Activated naive CD8-positive, alpha-beta T cell treated with anti-CD3 and anti-CD28 coated beads, Interleukin-2, amount 50 U/mL, for 24 hours (primary cell): ENCODE data around the gene ITPKA.

Experiments used
- ATAC-seq: fragments of 150-1000 bp; cut with Tn5 transposase; one replicate; pipeline ENCODE4 v1.10.0; 2021
- DNase-seq: peaks from one replicate; pipeline ENCODE4 v3.0.0; 2021
- H3K27ac Mint-ChIP-seq: one replicate; pipeline ENCODE4 v1.8.0; 2021; ENCODE audit warnings: mild to moderate bottlenecking, mixed read lengths
- H3K27me3 Mint-ChIP-seq: one replicate; pipeline ENCODE4 v1.8.0; 2021; ENCODE audit warnings: mixed read lengths
- H3K36me3 Mint-ChIP-seq: one replicate; pipeline ENCODE4 v1.8.0; 2021; ENCODE audit warnings: low read depth, mixed read lengths
- H3K4me1 Mint-ChIP-seq: one replicate; pipeline ENCODE4 v1.8.0; 2021; ENCODE audit warnings: mixed read lengths
- H3K4me3 Mint-ChIP-seq: one replicate; pipeline ENCODE4 v1.8.0; 2021; ENCODE audit warnings: mild to moderate bottlenecking, moderate library complexity, mixed read lengths
- H3K9me3 Mint-ChIP-seq: one replicate; pipeline ENCODE4 v1.8.0; 2021; ENCODE audit warnings: mixed read lengths

ITPKA gene

DNA sequence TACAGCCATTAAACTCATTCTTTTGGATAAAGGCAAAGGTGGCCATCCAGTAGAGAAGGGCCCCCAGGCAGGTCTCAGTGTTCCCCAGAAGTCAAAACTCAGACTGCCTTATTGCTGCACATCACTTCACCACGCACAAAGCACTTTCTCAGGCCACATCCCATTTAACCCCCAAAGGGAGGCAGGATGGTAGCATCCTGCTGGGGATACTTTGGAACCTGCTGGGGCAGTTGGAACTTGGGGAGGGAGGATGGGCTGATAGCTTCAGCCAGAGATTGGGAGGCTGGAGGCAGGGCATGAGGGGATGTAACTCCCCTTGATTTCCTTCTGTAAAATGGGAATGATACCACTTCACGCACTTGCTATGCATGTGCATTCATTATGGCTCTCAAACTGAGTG, 5.0 kb downstream of the ITPKA start:
- H3K9me3 Mint-ChIP-seq: no peaks in the 10 kb centered on the region
- ATAC-seq: no peak
- H3K27ac Mint-ChIP-seq: no peak overlapping the region
- no peak for DNase-seq
- peaks cover 26% of the 10 kb centered on the region for H3K4me1 Mint-ChIP-seq
- peaks cover 72% of the 10 kb centered on the region for H3K27me3 Mint-ChIP-seq
- no peak overlapping the region for H3K4me3 Mint-ChIP-seq
- H3K36me3 Mint-ChIP-seq: no peaks in the 10 kb centered on the region

DNA sequence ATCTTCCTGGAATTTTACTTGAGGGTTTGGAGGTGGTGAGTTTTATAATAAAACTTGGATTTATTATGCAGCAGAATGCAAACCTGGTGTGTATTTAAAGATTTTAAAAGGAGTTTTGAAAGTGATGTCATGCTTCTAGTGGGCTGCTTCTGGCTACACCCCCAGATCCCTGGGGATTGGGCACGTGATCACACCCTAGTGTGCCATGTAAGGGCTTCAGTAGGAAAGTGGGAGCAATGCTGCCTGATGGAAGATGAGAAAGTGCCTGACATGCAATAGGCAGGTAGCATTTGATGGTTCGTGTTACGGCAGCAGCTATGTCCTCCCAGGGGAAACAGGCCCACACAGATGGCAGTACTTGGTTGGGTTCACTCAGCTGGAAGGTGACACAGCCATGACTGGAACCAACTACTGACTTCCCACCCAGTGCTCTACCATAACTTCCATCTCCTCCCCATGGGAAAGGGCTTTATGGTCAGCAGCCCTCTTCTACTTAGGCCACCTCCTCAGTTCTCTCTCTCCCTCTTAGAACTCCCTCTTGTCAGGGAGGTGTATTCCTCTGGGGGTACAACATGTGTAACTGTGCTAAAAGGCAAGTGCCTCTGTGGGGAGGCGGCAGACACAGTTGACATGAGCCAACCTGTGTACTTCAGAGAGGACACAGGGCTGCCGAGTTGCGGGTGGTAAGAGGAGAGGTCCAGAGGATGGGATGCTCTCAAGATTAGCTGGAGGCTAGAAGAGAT, 5.6 kb downstream of the ITPKA start:
- peaks cover 26% of the 10 kb centered on the region for H3K4me1 Mint-ChIP-seq
- H3K27me3 Mint-ChIP-seq: peaks cover 73% of the 10 kb centered on the region
- DNase-seq (no peak), ATAC-seq (no peak)
- no peaks in the 10 kb centered on the region for H3K9me3 Mint-ChIP-seq
- no peak overlapping the region for H3K27ac Mint-ChIP-seq
- no peaks in the 10 kb centered on the region for H3K36me3 Mint-ChIP-seq
- no peak overlapping the region for H3K4me3 Mint-ChIP-seq

- peaks cover 69% of the 10 kb centered on the region for H3K27me3 Mint-ChIP-seq
- H3K4me3 Mint-ChIP-seq: peak overlapping the region; percentile 63
- H3K9me3 Mint-ChIP-seq: no peaks in the 10 kb centered on the region
- H3K4me1 Mint-ChIP-seq: peaks cover 23% of the 10 kb centered on the region
- no peak overlapping the region for H3K27ac Mint-ChIP-seq
- ATAC-seq: peak; percentile 50
- no peaks in the 10 kb centered on the region for H3K36me3 Mint-ChIP-seq
- no peak for DNase-seq
Observed at GRCh38 chr15:41501191-41501917, 7.7 kb downstream of the ITPKA start.

DNA sequence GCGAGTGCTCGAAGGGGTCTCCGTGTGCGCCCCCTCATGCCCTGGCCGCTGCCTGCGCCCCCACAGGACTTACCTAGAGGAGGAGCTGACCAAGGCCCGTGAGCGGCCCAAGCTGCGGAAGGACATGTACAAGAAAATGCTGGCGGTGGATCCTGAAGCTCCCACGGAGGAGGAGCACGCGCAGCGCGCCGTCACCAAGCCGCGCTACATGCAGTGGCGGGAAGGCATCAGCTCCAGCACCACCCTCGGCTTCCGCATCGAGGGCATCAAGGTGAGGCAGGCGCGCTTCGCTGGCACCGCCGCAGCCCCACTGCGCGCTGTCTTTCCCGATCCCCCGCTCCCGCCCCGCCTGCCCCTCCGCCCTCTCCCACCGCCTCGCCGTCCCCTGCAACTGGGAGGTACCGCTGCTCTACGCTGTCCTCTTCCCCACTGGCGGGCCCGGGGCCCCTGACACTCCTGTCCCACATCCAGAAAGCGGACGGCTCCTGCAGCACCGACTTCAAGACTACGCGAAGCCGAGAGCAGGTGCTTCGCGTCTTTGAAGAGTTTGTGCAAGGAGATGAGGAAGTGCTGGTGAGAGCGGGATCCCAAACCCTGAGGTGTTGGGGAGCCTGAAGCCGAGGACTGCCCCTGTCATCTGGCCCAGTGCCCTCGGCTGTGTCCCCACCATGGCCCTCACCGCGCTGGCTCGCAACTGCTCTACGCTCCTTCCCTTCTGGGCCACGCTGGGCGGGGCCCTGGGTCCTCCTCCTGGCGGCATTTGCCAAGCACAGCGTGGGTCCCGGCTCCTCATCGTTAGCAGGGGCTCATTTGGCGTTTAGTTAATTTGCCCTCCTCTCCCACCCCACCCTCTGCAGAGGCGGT, 8.5 kb downstream of the ITPKA start:
- ATAC-seq: peak; percentile 50
- Mint-ChIP-seq H3K36me3 (no peaks in the 10 kb centered on the region), H3K4me3 (peak overlapping the region; percentile 17), H3K27me3 (peaks cover 61% of the 10 kb centered on the region), H3K27ac (no peak overlapping the region), H3K4me1 (peaks cover 23% of the 10 kb centered on the region), H3K9me3 (no peaks in the 10 kb centered on the region)
- DNase-seq: no peak

DNA sequence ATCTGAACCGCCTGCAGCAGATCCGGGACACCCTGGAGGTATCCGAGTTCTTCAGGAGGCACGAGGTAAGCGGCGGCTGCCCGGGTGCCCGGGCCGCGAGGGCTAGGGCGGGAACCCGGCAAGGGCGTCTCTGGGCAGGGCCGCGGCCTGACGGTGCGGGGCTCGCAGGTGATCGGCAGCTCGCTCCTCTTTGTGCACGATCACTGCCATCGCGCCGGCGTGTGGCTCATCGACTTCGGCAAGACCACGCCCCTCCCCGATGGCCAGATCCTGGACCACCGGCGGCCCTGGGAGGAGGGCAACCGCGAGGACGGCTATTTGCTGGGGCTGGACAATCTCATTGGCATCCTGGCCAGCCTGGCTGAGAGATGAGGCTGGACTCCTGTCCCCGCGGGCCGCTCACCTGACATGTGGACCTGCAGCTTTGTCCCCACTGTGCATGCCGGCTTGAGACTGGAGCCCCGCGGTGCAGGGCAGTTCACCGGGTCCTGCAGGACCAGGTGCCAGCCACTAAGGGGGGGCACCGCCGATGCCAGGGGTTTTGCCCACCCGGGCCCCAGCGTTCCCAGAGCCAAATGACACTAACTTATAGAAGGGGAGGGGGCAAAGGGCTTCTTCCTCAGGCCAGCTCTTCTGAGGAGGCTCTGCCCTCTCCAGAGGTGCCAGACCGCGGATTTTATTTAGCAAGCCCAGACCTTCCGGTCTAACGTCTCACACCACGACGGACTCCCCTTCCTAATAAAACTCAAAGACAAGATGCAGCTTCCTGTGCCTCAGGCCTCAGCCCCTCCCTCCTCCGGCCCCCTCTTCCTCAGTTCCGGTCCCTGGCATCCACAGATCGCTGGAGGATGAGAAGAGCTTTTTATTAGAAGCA, 9.4 kb downstream of the ITPKA start:
- DNase-seq: no peak
- no peak for ATAC-seq
- Mint-ChIP-seq H3K9me3 (no peaks in the 10 kb centered on the region), H3K4me3 (no peak overlapping the region), H3K36me3 (no peaks in the 10 kb centered on the region), H3K27me3 (peaks cover 52% of the 10 kb centered on the region), H3K4me1 (peaks cover 23% of the 10 kb centered on the region), H3K27ac (no peak overlapping the region)

DNA sequence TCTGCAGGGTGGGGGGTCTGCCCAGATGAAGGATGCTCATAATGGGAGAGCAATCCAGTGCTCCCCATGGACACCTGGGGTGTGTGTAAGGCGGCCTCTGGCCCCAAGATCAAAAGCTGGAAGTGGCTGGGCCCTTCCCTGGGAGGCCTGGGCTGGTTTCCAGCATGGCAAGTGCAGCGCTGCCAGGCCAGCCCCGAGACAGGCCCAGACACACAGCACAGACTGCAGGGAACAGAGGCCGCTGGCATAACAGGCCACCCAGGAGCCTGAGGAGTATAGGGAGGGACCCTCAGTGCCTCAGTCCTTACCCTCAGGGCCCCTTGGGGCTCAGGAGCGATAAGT, 10.0 kb downstream of the ITPKA start:
- no peak for ATAC-seq
- Mint-ChIP-seq H3K27ac (no peak overlapping the region), H3K36me3 (no peaks in the 10 kb centered on the region), H3K27me3 (peaks cover 46% of the 10 kb centered on the region), H3K9me3 (no peaks in the 10 kb centered on the region), H3K4me1 (peaks cover 21% of the 10 kb centered on the region), H3K4me3 (no peak overlapping the region)
- no peak for DNase-seq

DNA sequence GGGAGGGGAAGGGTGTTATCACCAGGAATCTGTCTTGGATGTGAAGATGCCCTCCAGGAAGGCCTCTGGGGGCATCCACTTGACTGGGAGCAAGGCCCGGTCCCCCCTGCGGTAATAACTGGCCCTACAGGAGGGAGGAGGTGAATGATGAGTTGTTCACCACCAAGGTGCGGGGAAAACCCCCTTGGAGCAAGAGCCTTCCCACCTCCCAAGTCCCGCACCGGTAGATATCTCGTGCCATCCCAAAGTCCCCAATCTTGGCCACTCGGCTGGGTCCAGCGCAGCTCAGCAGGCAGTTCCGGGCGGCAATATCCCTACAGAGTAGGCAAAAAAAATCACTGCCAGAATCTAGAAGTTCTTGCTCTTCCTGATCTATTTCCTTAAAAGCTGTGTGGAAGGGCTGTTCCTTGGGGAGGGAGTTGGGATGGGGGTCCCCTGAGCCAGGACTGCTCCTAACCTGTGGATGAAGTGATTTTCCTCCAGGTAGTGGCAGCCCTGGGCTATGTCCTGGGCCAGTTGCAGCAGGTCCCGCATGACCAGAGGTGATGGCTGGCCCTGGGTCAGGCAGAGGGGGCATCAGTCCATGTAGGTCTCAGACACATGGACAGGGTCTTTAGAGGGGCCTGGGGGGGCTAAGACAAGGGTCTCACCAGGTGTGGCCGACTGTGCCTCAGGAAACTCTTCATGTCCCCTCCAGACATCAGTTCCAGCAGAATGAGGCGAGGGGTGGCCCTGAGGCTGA, 11.2 kb downstream of the ITPKA start:
- no peak overlapping the region for H3K27ac Mint-ChIP-seq
- DNase-seq: no peak
- ATAC-seq: no peak
- peaks cover 34% of the 10 kb centered on the region for H3K27me3 Mint-ChIP-seq
- H3K4me3 Mint-ChIP-seq: no peak overlapping the region
- H3K36me3 Mint-ChIP-seq: no peaks in the 10 kb centered on the region
- H3K4me1 Mint-ChIP-seq: peaks cover 21% of the 10 kb centered on the region
- H3K9me3 Mint-ChIP-seq: no peaks in the 10 kb centered on the region

DNA sequence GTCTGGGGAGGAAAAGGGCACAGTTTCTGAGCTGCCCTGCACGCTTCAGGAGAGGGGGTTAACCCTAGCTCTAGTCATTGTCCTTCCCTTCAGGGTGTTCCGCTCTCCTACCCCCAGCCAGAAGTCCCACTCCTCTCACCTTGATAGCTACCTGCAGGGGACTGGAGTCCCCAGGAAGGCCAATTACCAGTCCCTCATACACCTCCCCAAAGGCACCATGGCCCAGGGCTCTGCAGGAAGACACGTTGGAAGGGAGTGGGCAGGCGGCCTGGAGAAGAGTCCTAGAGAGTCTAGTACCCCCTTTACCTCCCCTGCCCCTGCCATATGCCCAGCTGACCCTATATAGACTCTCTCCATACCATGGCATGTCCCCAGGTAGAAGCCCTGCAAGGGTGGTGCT, 12.1 kb downstream of the ITPKA start:
- DNase-seq (no peak), ATAC-seq (no peak)
- Mint-ChIP-seq H3K9me3 (no peaks in the 10 kb centered on the region), H3K4me3 (no peak overlapping the region), H3K27me3 (peaks cover 34% of the 10 kb centered on the region), H3K36me3 (no peaks in the 10 kb centered on the region), H3K27ac (no peak overlapping the region), H3K4me1 (peaks cover 19% of the 10 kb centered on the region)

DNA sequence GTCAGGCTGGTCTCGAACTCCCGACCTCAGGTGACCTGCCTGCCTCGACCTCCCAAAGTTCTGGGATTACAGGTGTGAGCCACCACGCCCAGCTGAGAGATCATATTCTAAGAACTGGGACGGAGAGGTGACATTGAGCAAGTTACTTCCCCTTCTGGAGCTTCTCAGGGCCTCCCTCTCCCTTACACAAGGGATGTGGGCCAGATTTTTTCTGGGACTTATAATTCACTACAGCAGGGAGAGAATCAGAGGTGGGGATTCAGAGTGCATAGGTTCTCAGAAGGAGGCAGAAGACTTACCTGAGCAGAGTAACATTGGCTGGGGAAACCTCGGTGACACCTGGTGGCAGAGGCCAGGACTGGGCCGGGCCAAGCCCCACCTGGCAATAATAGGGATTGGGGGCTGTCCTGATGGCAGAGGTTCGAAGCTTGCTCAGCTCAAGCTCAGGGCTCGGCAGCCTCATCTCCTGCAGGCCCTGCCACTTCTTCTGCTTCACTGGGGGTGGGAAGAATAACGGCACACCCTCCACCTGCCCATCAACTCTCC, 13.2 kb downstream of the ITPKA start:
- no peaks in the 10 kb centered on the region for H3K9me3 Mint-ChIP-seq
- peaks cover 10% of the 10 kb centered on the region for H3K4me1 Mint-ChIP-seq
- no peaks in the 10 kb centered on the region for H3K36me3 Mint-ChIP-seq
- DNase-seq (no peak), ATAC-seq (no peak)
- H3K27ac Mint-ChIP-seq: no peak overlapping the region
- no peak overlapping the region for H3K4me3 Mint-ChIP-seq
- H3K27me3 Mint-ChIP-seq: peaks cover 29% of the 10 kb centered on the region

DNA sequence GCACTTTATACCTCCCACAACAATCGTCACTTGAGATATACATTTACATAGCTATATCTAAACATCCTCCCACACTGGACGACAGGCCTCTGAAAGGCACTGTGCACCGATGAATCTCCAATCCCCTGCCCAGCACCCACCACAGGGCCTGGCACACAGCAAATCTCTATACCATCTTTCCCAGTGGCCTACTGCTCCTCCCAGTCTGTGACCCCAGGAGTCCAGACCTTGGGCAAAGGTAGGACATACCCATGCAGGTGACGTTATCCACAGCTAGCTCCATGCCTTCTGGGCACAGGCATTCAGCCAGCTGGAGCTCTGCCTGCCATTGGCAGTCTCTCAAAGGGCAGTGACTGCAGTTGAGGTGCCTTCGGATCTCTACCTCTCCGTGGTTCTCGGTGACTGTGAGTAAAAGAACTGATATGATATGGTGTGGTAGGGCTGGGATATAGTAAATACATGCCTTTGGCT, 14.2 kb downstream of the ITPKA start:
- ATAC-seq (no peak), DNase-seq (no peak)
- Mint-ChIP-seq H3K36me3 (no peaks in the 10 kb centered on the region), H3K9me3 (no peaks in the 10 kb centered on the region), H3K4me1 (peaks cover 12% of the 10 kb centered on the region), H3K27ac (no peak overlapping the region), H3K4me3 (no peak overlapping the region), H3K27me3 (peaks cover 32% of the 10 kb centered on the region)

DNA sequence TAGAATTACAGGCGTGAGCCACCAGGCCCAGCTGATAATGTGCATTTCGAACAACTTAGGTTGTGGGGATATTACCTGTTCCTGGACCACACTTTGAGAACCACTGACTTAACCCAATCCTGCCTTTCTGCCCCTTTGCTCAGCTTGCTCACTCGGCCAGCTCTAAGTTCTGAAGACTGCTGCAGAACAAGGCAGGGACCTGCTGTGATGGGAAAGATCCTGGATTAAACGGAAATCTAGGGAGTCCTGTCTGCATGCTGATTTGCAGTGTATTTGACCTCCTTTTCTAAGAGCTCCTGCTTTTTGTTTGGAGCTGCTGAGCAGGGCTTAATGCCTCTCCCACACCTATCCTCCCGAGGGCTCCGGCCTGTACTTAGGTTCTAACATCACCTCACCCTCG, 17.1 kb downstream of the ITPKA start:
- peaks cover 28% of the 10 kb centered on the region for H3K27me3 Mint-ChIP-seq
- peaks cover 24% of the 10 kb centered on the region for H3K4me1 Mint-ChIP-seq
- DNase-seq (no peak), ATAC-seq (no peak)
- no peak overlapping the region for H3K27ac Mint-ChIP-seq
- no peak overlapping the region for H3K4me3 Mint-ChIP-seq
- H3K9me3 Mint-ChIP-seq: no peaks in the 10 kb centered on the region
- no peaks in the 10 kb centered on the region for H3K36me3 Mint-ChIP-seq

- Mint-ChIP-seq H3K9me3 (no peaks in the 10 kb centered on the region), H3K27ac (no peak overlapping the region), H3K4me3 (no peak overlapping the region), H3K36me3 (peaks cover 2% of the 10 kb centered on the region), H3K4me1 (peaks cover 24% of the 10 kb centered on the region), H3K27me3 (peaks cover 28% of the 10 kb centered on the region)
- DNase-seq (no peak), ATAC-seq (no peak)
Observed at GRCh38 chr15:41511331-41511898, 17.7 kb downstream of the ITPKA start.

- no peaks in the 10 kb centered on the region for H3K9me3 Mint-ChIP-seq
- peaks cover 4% of the 10 kb centered on the region for H3K36me3 Mint-ChIP-seq
- H3K27ac Mint-ChIP-seq: no peak overlapping the region
- DNase-seq (no peak), ATAC-seq (peak; percentile 16)
- peak overlapping the region; percentile 58 for H3K4me3 Mint-ChIP-seq
- H3K27me3 Mint-ChIP-seq: peaks cover 28% of the 10 kb centered on the region
- peaks cover 24% of the 10 kb centered on the region for H3K4me1 Mint-ChIP-seq
Observed at GRCh38 chr15:41511899-41512369, 18.3 kb downstream of the ITPKA start.
